Endothelial cell of umbilical vein (primary cell): ENCODE data around the gene ARHGAP45. TPM values are rescaled to one million over a fixed set of nuclear protein-coding genes. Genes with fewer than 3 reads are reported as not detected.

Experiments used
- polyA plus RNA-seq, 4 experiments: library from polyadenylated mRNA; depleted of rRNA in 3 of 4; stranded (reverse) in 3 of 4; unstranded in 1 of 4; fragments of >200 nt; gene quantifications; 2 replicates each; pipeline versions ENCODE4 v1.2.1 to v1.2.3, GENCODE V29; 2011 to 2012; ENCODE audit warnings: missing spikeins in 1 of 4
- small RNA-seq: library from RNA; depleted of rRNA; stranded (forward); fragments of <200 nt; gene quantifications from one replicate; pipeline ENCODE3, GENCODE V24; 2012; ENCODE audit warnings: low replicate concordance, low read depth; ENCODE audit not compliant: insufficient read depth, insufficient read length
- total RNA-seq: library from RNA; stranded (reverse); gene quantifications from 2 replicates; pipeline ENCODE4 v1.2.3, GENCODE V29; 2021

ARHGAP45 gene
- total and polyA plus RNA-seq, 2 donors (not counting 3 experiments of a cell fraction or from before 2014, with no cell fraction given): 7.5 to 10.4 TPM

Small RNA genes lying within 50 kb of the gene (small RNA-seq; reads per million reads assigned to genes)
- 5.0 reads per million, percentile 37 among the genes with 10 or more reads in this experiment for gene RNU6-2

Other genes starting within 250 kb of the ARHGAP45 start
- 0.76 and 1.2 TPM in 2 replicates for gene PLPPR3, start 245.2 kb upstream of the ARHGAP45 start, total RNA-seq
- gene PLPPR3, start 245.2 kb upstream of the ARHGAP45 start, polyA plus RNA-seq: 1.1 and 2.0 TPM in 2 replicates
- gene AZU1, start 239.3 kb upstream of the ARHGAP45 start, total RNA-seq: not detected in 2 replicates
- gene AZU1, start 239.3 kb upstream of the ARHGAP45 start, polyA plus RNA-seq: 0.12 TPM in 1 of 2 replicates, not detected in the other
- gene PRTN3, start 226.2 kb upstream of the ARHGAP45 start, total RNA-seq: not detected in 2 replicates
- gene PRTN3, start 226.2 kb upstream of the ARHGAP45 start, polyA plus RNA-seq: not detected in 2 replicates
- not detected in 2 replicates for gene ELANE, start 214.9 kb upstream of the ARHGAP45 start, total RNA-seq
- not detected in 2 replicates for gene ELANE, start 214.9 kb upstream of the ARHGAP45 start, polyA plus RNA-seq
- 0.40 TPM in 1 of 2 replicates, not detected in the other for gene CFD, start 207.5 kb upstream of the ARHGAP45 start, total RNA-seq
- gene CFD, start 207.5 kb upstream of the ARHGAP45 start, polyA plus RNA-seq: 0.25 and 0.53 TPM in 2 replicates
- gene MED16, start 174.0 kb upstream of the ARHGAP45 start, total RNA-seq: 54.7 and 63.1 TPM in 2 replicates
- gene MED16, start 174.0 kb upstream of the ARHGAP45 start, polyA plus RNA-seq: 66.5 and 96.6 TPM in 2 replicates
- gene RNU6-9, start 173.7 kb upstream of the ARHGAP45 start, total RNA-seq: not detected in 2 replicates
- not detected in 2 replicates for gene RNU6-9, start 173.7 kb upstream of the ARHGAP45 start, polyA plus RNA-seq
- 49.6 and 53.9 TPM in 2 replicates for gene R3HDM4, start 153.9 kb upstream of the ARHGAP45 start, total RNA-seq
- gene R3HDM4, start 153.9 kb upstream of the ARHGAP45 start, polyA plus RNA-seq: 51.8 and 70.6 TPM in 2 replicates
- gene KISS1R, start 149.8 kb upstream of the ARHGAP45 start, total RNA-seq: not detected in 2 replicates
- gene KISS1R, start 149.8 kb upstream of the ARHGAP45 start, polyA plus RNA-seq: not detected in 2 replicates
- 10.8 and 13.2 TPM in 2 replicates for gene ARID3A, start 141.1 kb upstream of the ARHGAP45 start, total RNA-seq
- 5.4 and 7.6 TPM in 2 replicates for gene ARID3A, start 141.1 kb upstream of the ARHGAP45 start, polyA plus RNA-seq
- 54.8 and 74.7 TPM in 2 replicates for gene WDR18, start 82.8 kb upstream of the ARHGAP45 start, total RNA-seq
- gene WDR18, start 82.8 kb upstream of the ARHGAP45 start, polyA plus RNA-seq: 102 and 151 TPM in 2 replicates
- gene GRIN3B, start 66.7 kb upstream of the ARHGAP45 start, total RNA-seq: 0.69 and 0.82 TPM in 2 replicates
- 0.43 and 0.81 TPM in 2 replicates for gene GRIN3B, start 66.7 kb upstream of the ARHGAP45 start, polyA plus RNA-seq
- 142 and 147 TPM in 2 replicates for gene TMEM259, start 46.0 kb upstream of the ARHGAP45 start, total RNA-seq
- 297 and 430 TPM in 2 replicates for gene TMEM259, start 46.0 kb upstream of the ARHGAP45 start, polyA plus RNA-seq
- gene RNU6-2, start 45.6 kb upstream of the ARHGAP45 start, total RNA-seq: not detected in 2 replicates
- gene RNU6-2, start 45.6 kb upstream of the ARHGAP45 start, polyA plus RNA-seq: not detected in 2 replicates
- gene CNN2, start 40.6 kb upstream of the ARHGAP45 start, total RNA-seq: 280 and 286 TPM in 2 replicates
- 185 and 207 TPM in 2 replicates for gene CNN2, start 40.6 kb upstream of the ARHGAP45 start, polyA plus RNA-seq
- gene ABCA7, start 27.1 kb upstream of the ARHGAP45 start, total RNA-seq: 9.8 and 11.0 TPM in 2 replicates
- 4.9 and 5.7 TPM in 2 replicates for gene ABCA7, start 27.1 kb upstream of the ARHGAP45 start, polyA plus RNA-seq
- gene POLR2E, start 28.2 kb downstream of the ARHGAP45 start, total RNA-seq: 252 and 272 TPM in 2 replicates
- 344 and 394 TPM in 2 replicates for gene POLR2E, start 28.2 kb downstream of the ARHGAP45 start, polyA plus RNA-seq
- 445 and 469 TPM in 2 replicates for gene GPX4, start 36.8 kb downstream of the ARHGAP45 start, total RNA-seq
- 1,136 and 1,398 TPM in 2 replicates for gene GPX4, start 36.8 kb downstream of the ARHGAP45 start, polyA plus RNA-seq
- gene SBNO2, start 107.1 kb downstream of the ARHGAP45 start, total RNA-seq: 63.8 and 65.7 TPM in 2 replicates
- gene SBNO2, start 107.1 kb downstream of the ARHGAP45 start, polyA plus RNA-seq: 31.4 and 35.8 TPM in 2 replicates
- 67.1 and 75.4 TPM in 2 replicates for gene STK11, start 138.6 kb downstream of the ARHGAP45 start, total RNA-seq
- gene STK11, start 138.6 kb downstream of the ARHGAP45 start, polyA plus RNA-seq: 39.4 and 48.3 TPM in 2 replicates
- gene CBARP, start 170.8 kb downstream of the ARHGAP45 start, total RNA-seq: 9.2 and 9.6 TPM in 2 replicates
- 3.5 and 4.4 TPM in 2 replicates for gene CBARP, start 170.8 kb downstream of the ARHGAP45 start, polyA plus RNA-seq
- gene ATP5F1D, start 174.6 kb downstream of the ARHGAP45 start, total RNA-seq: 190 and 192 TPM in 2 replicates
- 167 and 236 TPM in 2 replicates for gene ATP5F1D, start 174.6 kb downstream of the ARHGAP45 start, polyA plus RNA-seq
- gene MIDN, start 181.4 kb downstream of the ARHGAP45 start, total RNA-seq: 85.9 and 107 TPM in 2 replicates
- 20.0 and 23.6 TPM in 2 replicates for gene MIDN, start 181.4 kb downstream of the ARHGAP45 start, polyA plus RNA-seq
- 225 and 229 TPM in 2 replicates for gene CIRBP, start 202.2 kb downstream of the ARHGAP45 start, total RNA-seq
- 267 and 439 TPM in 2 replicates for gene CIRBP, start 202.2 kb downstream of the ARHGAP45 start, polyA plus RNA-seq
- gene FAM174C, start 208.4 kb downstream of the ARHGAP45 start, total RNA-seq: 46.7 and 47.5 TPM in 2 replicates
- gene FAM174C, start 208.4 kb downstream of the ARHGAP45 start, polyA plus RNA-seq: 83.9 and 127 TPM in 2 replicates
- 1.1 and 2.5 TPM in 2 replicates for gene EFNA2, start 218.7 kb downstream of the ARHGAP45 start, total RNA-seq
- 0.52 and 0.99 TPM in 2 replicates for gene EFNA2, start 218.7 kb downstream of the ARHGAP45 start, polyA plus RNA-seq